ENCODE results near the gene EFNB2.

EFNB2 gene

GRCh38 chr13:106484537-106485193 is 50.8 kb downstream of the EFNB2 start:
- no peak for DNase-seq (ENCODE audit: low read depth in 2 of 2)

- DNase-seq (ENCODE audit: low read depth in 2 of 2) = no peak
Observed at GRCh38 chr13:106484084-106484483, 51.4 kb downstream of the EFNB2 start.

- no peak for DNase-seq (ENCODE audit: low read depth in 2 of 2)
Observed at GRCh38 chr13:106481919-106482318, 53.5 kb downstream of the EFNB2 start.

GRCh38 chr13:106480351-106480910 is 55.0 kb downstream of the EFNB2 start:
- DNase-seq (ENCODE audit: low read depth in 2 of 2) = no peak

GRCh38 chr13:106479929-106480328 is 55.5 kb downstream of the EFNB2 start:
- no peak for DNase-seq (ENCODE audit: low read depth in 2 of 2)

- DNase-seq (ENCODE audit: low read depth in 2 of 2) = no peak
Observed at GRCh38 chr13:106478116-106478515, 57.3 kb downstream of the EFNB2 start.

GRCh38 chr13:106477303-106477702 is 58.2 kb downstream of the EFNB2 start:
- no peak for DNase-seq (ENCODE audit: low read depth in 2 of 2)

- no peak for DNase-seq (ENCODE audit: low read depth in 2 of 2)
Observed at GRCh38 chr13:106475852-106476251, 59.6 kb downstream of the EFNB2 start.

- DNase-seq (ENCODE audit: low read depth in 2 of 2) = no peak
Observed at GRCh38 chr13:106474912-106475311, 60.5 kb downstream of the EFNB2 start.

GRCh38 chr13:106473154-106473553 is 62.3 kb downstream of the EFNB2 start:
- DNase-seq (ENCODE audit: low read depth in 2 of 2) = no peak

- DNase-seq (ENCODE audit: low read depth in 2 of 2) = no peak
Observed at GRCh38 chr13:106472621-106473020, 62.8 kb downstream of the EFNB2 start.

GRCh38 chr13:106471957-106472543 is 63.4 kb downstream of the EFNB2 start:
- DNase-seq (ENCODE audit: low read depth in 2 of 2) = no peak

GRCh38 chr13:106470576-106470975 is 64.9 kb downstream of the EFNB2 start:
- DNase-seq (ENCODE audit: low read depth in 2 of 2) = no peak

- DNase-seq (ENCODE audit: low read depth in 2 of 2) = no peak
Observed at GRCh38 chr13:106468744-106469590, 66.5 kb downstream of the EFNB2 start.

- DNase-seq (ENCODE audit: low read depth in 2 of 2) = no peak
Observed at GRCh38 chr13:106468207-106468606, 67.3 kb downstream of the EFNB2 start.

GRCh38 chr13:106467427-106468122 is 67.9 kb downstream of the EFNB2 start:
- DNase-seq (ENCODE audit: low read depth in 2 of 2) = no peak

- DNase-seq (ENCODE audit: low read depth in 2 of 2) = no peak
Observed at GRCh38 chr13:106466691-106467426, 68.6 kb downstream of the EFNB2 start.

GRCh38 chr13:106464076-106464475 is 71.4 kb downstream of the EFNB2 start:
- DNase-seq (ENCODE audit: low read depth in 2 of 2) = no peak

- DNase-seq (ENCODE audit: low read depth in 2 of 2) = no peak
Observed at GRCh38 chr13:106462710-106463109, 72.8 kb downstream of the EFNB2 start.

- no peak for DNase-seq (ENCODE audit: low read depth in 2 of 2)
Observed at GRCh38 chr13:106455777-106456176, 79.7 kb downstream of the EFNB2 start.

GRCh38 chr13:106455190-106455589 is 80.3 kb downstream of the EFNB2 start:
- no peak for DNase-seq (ENCODE audit: low read depth in 2 of 2)
